DOHH2 (cell line): Measurements from ENCODE around the gene NPM3.

ENCODE experiments used
- H3F3A ChIP-seq: fragments of 200-600 bp; sonication (generic), shearing (Covaris generic); 2 replicates; pipeline ENCODE4 v1.6.0; 2016; ENCODE audit warnings: antibody characterized with exemption, mild to moderate bottlenecking; ENCODE audit not compliant: control insufficient read depth, insufficient read depth
- H3K27ac ChIP-seq: fragments of 200-600 bp; sonication (generic); 2 replicates; pipeline ENCODE4 v1.5.1; 2014; ENCODE audit warnings: low read depth, mild to moderate bottlenecking, low read length, moderate library complexity
- H3K27me3 ChIP-seq: fragments of 200-600 bp; sonication (generic); 2 replicates; pipeline ENCODE4 v1.6.1; 2014; ENCODE audit warnings: mild to moderate bottlenecking, low read length, mixed read lengths; ENCODE audit not compliant: control insufficient read depth
- H3K36me3 ChIP-seq: fragments of 200-600 bp; sonication (generic); 2 replicates; pipeline ENCODE4 v1.6.1; 2014; ENCODE audit warnings: mild to moderate bottlenecking, low read length, moderate library complexity, mixed read lengths; ENCODE audit not compliant: control insufficient read depth
- H3K4me1 ChIP-seq: fragments of 200-600 bp; sonication (generic); 2 replicates; pipeline ENCODE4 v1.6.1; 2014; ENCODE audit warnings: mild to moderate bottlenecking, low read length, mixed read lengths; ENCODE audit not compliant: control insufficient read depth
- H3K4me2 ChIP-seq: fragments of 200-600 bp; sonication (generic); 2 replicates; pipeline ENCODE4 v1.6.0; 2014; ENCODE audit warnings: mild to moderate bottlenecking, low read length, moderate library complexity
- H3K4me3 ChIP-seq: fragments of 200-600 bp; sonication (generic); 2 replicates; pipeline ENCODE4 v1.5.1; 2014; ENCODE audit warnings: mild to moderate bottlenecking, low read length, mixed read lengths
- H3K79me2 ChIP-seq: fragments of 200-600 bp; sonication (generic); 2 replicates; pipeline ENCODE4 v1.6.1; 2014; ENCODE audit warnings: mild to moderate bottlenecking, low read length, mixed read lengths; ENCODE audit not compliant: control insufficient read depth
- H3K9me2 ChIP-seq: fragments of 200-600 bp; sonication (generic); replicated peaks from 2 replicates; pipeline ENCODE4 v1.6.1; 2014; ENCODE audit warnings: mild to moderate bottlenecking, low read length, mixed read lengths; ENCODE audit not compliant: control insufficient read depth
- H3K9me3 ChIP-seq: fragments of 200-600 bp; sonication (generic); 2 replicates; pipeline ENCODE4 v1.6.1; 2014; ENCODE audit warnings: antibody characterized with exemption, low read length, mixed read lengths; ENCODE audit not compliant: control insufficient read depth, insufficient read depth
- H4K20me1 ChIP-seq: fragments of 200-600 bp; sonication (generic); 2 replicates; pipeline ENCODE4 v1.6.0; 2014; ENCODE audit warnings: low read depth, mild to moderate bottlenecking, antibody characterized with exemption, low read length, moderate library complexity; ENCODE audit not compliant: control insufficient read depth, insufficient read depth
- CTCF ChIP-seq: fragments of 200-600 bp; sonication (generic); IDR thresholded peaks from one replicate; pipeline ENCODE4 v1.5.1; 2014; ENCODE audit warnings: antibody characterized with exemption, mild to moderate bottlenecking, low read depth, low read length; ENCODE audit not compliant: poor library complexity, severe bottlenecking
- EZH2phosphoT487 ChIP-seq: fragments of 200-600 bp; sonication (generic); IDR thresholded peaks from 2 replicates; pipeline ENCODE4 v1.6.1; 2017; ENCODE audit warnings: borderline replicate concordance, mild to moderate bottlenecking, antibody characterized with exemption, low read length, moderate library complexity, mixed read lengths

The NPM3 gene

DNA sequence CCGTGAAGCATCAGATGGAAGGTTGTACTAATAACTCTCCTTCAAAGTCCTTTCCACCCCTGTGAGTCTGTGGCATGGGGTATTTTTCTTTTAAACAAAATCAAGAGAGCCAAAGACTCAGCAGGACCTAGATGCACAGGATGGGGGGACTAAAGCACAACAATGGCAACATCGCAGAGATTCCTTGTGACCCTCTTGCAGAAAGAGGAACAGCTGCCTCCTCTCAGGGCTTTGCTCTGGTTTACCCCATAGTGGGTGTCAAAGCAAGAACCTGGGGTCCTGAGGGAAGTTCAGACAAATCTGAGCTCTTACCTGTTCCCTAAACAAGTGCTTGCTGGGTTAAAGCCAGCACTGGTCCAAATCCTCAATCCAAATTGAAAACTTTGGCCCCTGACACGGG lies 46.6 kb downstream of the NPM3 start:
- H4K20me1 ChIP-seq, result no peaks in the 10 kb centered on the region
- H3K9me2 ChIP-seq, result no peaks in the 10 kb centered on the region
- no peaks in the 10 kb centered on the region for H3K4me1 ChIP-seq
- H3K4me2 ChIP-seq, result no peak overlapping the region
- no peaks in the 10 kb centered on the region for H3K9me3 ChIP-seq
- TF ChIP-seq CTCF (no peak), EZH2phosphoT487 (no peak)
- no peak overlapping the region for H3K4me3 ChIP-seq
- no peak overlapping the region for H3K27ac ChIP-seq
- H3K36me3 ChIP-seq, result no peaks in the 10 kb centered on the region
- H3K79me2 ChIP-seq, result no peaks in the 10 kb centered on the region
- H3F3A ChIP-seq, result no peaks in the 10 kb centered on the region
- peaks cover 14% of the 10 kb centered on the region for H3K27me3 ChIP-seq

DNA sequence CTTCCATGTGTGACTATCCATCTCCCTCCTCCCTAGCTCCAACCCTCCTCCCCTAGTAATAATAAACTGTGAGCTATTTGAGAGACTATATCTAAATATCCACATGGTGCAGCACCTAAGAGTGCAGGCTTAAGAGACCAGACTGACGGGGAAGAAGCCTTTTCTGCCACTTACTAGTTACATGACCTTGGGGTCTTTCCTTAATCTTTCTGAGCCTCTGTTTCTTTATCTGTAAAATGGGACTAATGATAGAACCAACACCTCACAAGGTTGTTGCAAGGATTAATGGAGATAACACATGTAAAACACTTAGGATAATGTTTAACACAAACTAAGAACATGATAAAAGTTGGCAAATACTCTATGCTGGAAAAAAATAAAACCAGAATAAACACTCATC lies 51.1 kb downstream of the NPM3 start:
- Histone ChIP-seq H3F3A (no peaks in the 10 kb centered on the region), H3K79me2 (no peaks in the 10 kb centered on the region), H4K20me1 (no peaks in the 10 kb centered on the region), H3K36me3 (no peaks in the 10 kb centered on the region), H3K4me1 (no peaks in the 10 kb centered on the region), H3K27me3 (peaks cover 14% of the 10 kb centered on the region), H3K4me3 (no peak overlapping the region), H3K9me2 (no peaks in the 10 kb centered on the region), H3K4me2 (no peak overlapping the region), H3K27ac (no peak overlapping the region), H3K9me3 (no peaks in the 10 kb centered on the region)
- TF ChIP-seq EZH2phosphoT487, result no peak
- TF ChIP-seq CTCF, result no peak
